H1 (cell line): Measurements from ENCODE around the gene ADCK2.

ENCODE experiments used
- ASH2L ChIP-seq: fragments of 200-600, 300-600 bp; sonication (generic); IDR thresholded peaks from one replicate; pipeline ENCODE4 v1.7.1; 2017; ENCODE audit warnings: low read length
- ATF3 ChIP-seq: IDR thresholded peaks from 2 replicates; pipeline ENCODE4 v1.6.1; 2011; ENCODE audit warnings: low read depth, mild to moderate bottlenecking, low read length; ENCODE audit not compliant: insufficient read depth
- EP300 ChIP-seq, 2 experiments: IDR thresholded peaks; 1 replicate in 1 of 2; 2 replicates in 1 of 2; pipeline ENCODE4 v1.6.1; 2011 to 2012; ENCODE audit warnings: low read depth in 2 of 2, low read length in 2 of 2, mild to moderate bottlenecking in 2 of 2, borderline replicate concordance in 1 of 2, inconsistent platforms in 1 of 2, moderate library complexity in 1 of 2

GRCh38 chr7:140655511-140656408 is 17.0 kb upstream of the ADCK2 start:
- no peak for TF ChIP-seq ASH2L
- TF ChIP-seq ATF3 = no peak
- no peak for TF ChIP-seq EP300 (IDR thresholded peaks at IDR 0.05; ENCODE audit: borderline replicate concordance in 1 of 2, low read depth in 2 of 2, low read length in 2 of 2)
